T-cell (primary cell): ENCODE results near the gene DNAAF8. TPM values are rescaled to one million over a fixed set of nuclear protein-coding genes. Genes with fewer than 3 reads are reported as not detected.

Source experiments
- ATAC-seq, 4 experiments: fragments of 200-7000 bp in 3 of 4; fragments of 150-1000 bp in 1 of 4; cut with Tn5 transposase; replicated peaks in 1 of 4; 1 replicate in 3 of 4; 2 replicates in 1 of 4; pipeline ENCODE4 v1.10.0; 2021; ENCODE audit warnings: moderate library complexity in 3 of 4, mild to moderate bottlenecking in 2 of 4, moderate number of reproducible peaks in 1 of 4
- CTCF ChIA-PET, 2 donors: fragments of 300-600 bp; sonication (Branson Sonifier 250); formaldehyde crosslinking; loops; one replicate each; lab custom pipeline; 2022; ENCODE audit warnings: antibody characterized with exemption in 2 of 2; lab: Charles Lee
- POLR2A ChIA-PET, 2 donors: fragments of 300-600 bp; sonication (Branson Sonifier 250); formaldehyde crosslinking; loops; one replicate each; lab custom pipeline; 2022; ENCODE audit warnings: antibody characterized with exemption in 2 of 2; lab: Charles Lee
- DNase-seq, 35 experiments: peaks; one replicate each; pipeline versions ENCODE4 v3.0.0 to v3.0.0-alpha.2; 2013 to 2023
- H3K27ac ChIP-seq: one replicate; pipeline ENCODE4 v1.5.1; 2013; ENCODE audit warnings: low read length
- H3K27me3 ChIP-seq, 2 experiments: replicated peaks in 1 of 2; 1 replicate in 1 of 2; 2 replicates in 1 of 2; pipeline versions ENCODE4 v1.6.1 to v1.7.0; 2013; ENCODE audit warnings: low read length in 1 of 2, mixed read lengths in 1 of 2; ENCODE audit not compliant: control insufficient read depth in 2 of 2, insufficient read depth in 2 of 2; ENCODE audit errors: extremely low read depth in 1 of 2
- H3K36me3 ChIP-seq, 2 donors: 1 replicate in 1 of 2; 2 replicates in 1 of 2; pipeline versions ENCODE4 v1.6.1 to v1.7.0; 2013; ENCODE audit warnings: low read length in 1 of 2; ENCODE audit not compliant: control insufficient read depth in 2 of 2, insufficient read depth in 1 of 2; ENCODE audit errors: extremely low read depth in 1 of 2
- H3K4me1 ChIP-seq, 2 experiments: 1 replicate in 1 of 2; 2 replicates in 1 of 2; pipeline versions ENCODE4 v1.6.1 to v1.7.0; 2013; ENCODE audit warnings: low read length in 2 of 2, mixed read lengths in 1 of 2; ENCODE audit not compliant: insufficient read depth in 2 of 2, control insufficient read depth in 1 of 2; ENCODE audit errors: extremely low read depth in 1 of 2
- H3K4me3 ChIP-seq, 2 donors: 1 replicate in 1 of 2; 2 replicates in 1 of 2; pipeline versions ENCODE4 v1.5.1 to v1.7.0; 2013; ENCODE audit warnings: mild to moderate bottlenecking in 2 of 2, low read length in 1 of 2, moderate library complexity in 1 of 2; ENCODE audit not compliant: control insufficient read depth in 1 of 2; ENCODE audit errors: extremely low read depth in 1 of 2
- H3K9me3 ChIP-seq: 2 replicates; pipeline ENCODE4 v1.7.0; 2013
- H3K27ac Mint-ChIP-seq, 2 donors: one replicate each; pipeline ENCODE4 v1.8.0; 2020 to 2021; ENCODE audit warnings: mild to moderate bottlenecking in 2 of 2, mixed read lengths in 2 of 2
- H3K27me3 Mint-ChIP-seq, 2 donors: one replicate each; pipeline ENCODE4 v1.8.0; 2021 to 2022; ENCODE audit warnings: mixed read lengths in 2 of 2
- H3K36me3 Mint-ChIP-seq: one replicate; pipeline ENCODE4 v1.8.0; 2021; ENCODE audit warnings: mixed read lengths
- H3K4me1 Mint-ChIP-seq, 3 donors: one replicate each; pipeline ENCODE4 v1.8.0; 2020 to 2022; ENCODE audit warnings: mixed read lengths in 3 of 3, mild to moderate bottlenecking in 1 of 3
- H3K4me3 Mint-ChIP-seq, 3 donors: one replicate each; pipeline ENCODE4 v1.8.0; 2020 to 2022; ENCODE audit warnings: mild to moderate bottlenecking in 3 of 3, mixed read lengths in 3 of 3, moderate library complexity in 3 of 3
- H3K9me3 Mint-ChIP-seq, 3 donors: one replicate each; pipeline ENCODE4 v1.8.0; 2020 to 2022; ENCODE audit warnings: mixed read lengths in 3 of 3
- WGBS: methylation state at CpG from one replicate; pipeline ENCODE4 v1.1.5; 2013; ENCODE audit warnings: missing lambda C conversion rate; ENCODE audit not compliant: insufficient coverage; 5-methylcytosine and 5-hydroxymethylcytosine counted together
- total RNA-seq, 35 experiments: library from RNA in 6 of 35; stranded (reverse) in 6 of 35; fragments of 120-200 nt in 1 of 35; gene quantifications; one replicate each; pipeline versions ENCODE4 v1.2.1 to v1.2.4 and lab custom pipeline; 2013 to 2026

Gene DNAAF8
- total RNA-seq, 5 donors from 2014 or later (not counting 1 experiment from before 2014, with no cell fraction given), result 0.13 to 0.70 (median 0.34) TPM; not detected in 1

DNA sequence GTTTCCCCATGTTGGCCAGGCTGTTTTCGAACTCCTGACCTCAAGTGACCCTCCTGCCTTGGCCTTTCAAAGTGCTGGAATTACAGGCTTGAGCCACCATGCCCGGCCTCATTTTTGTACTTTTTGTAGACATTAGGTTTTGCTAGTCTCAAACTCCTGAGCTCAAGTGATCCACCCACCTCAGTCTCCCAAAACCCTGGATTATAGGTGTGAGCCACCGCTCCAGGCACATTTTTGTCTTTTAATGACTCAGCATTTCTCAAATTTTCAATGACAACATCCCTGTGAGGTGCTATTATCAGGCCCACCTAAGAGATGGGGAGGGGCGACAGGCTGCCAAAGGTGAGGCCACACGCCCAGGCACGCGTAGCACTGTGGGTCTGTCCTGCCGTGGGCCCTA is 52.7 kb downstream of the DNAAF8 start:
- CTCF ChIA-PET, result no interaction called here
- Histone ChIP-seq H3K27ac (no peak overlapping the region), H3K4me3 (no peak overlapping the region), H3K9me3 (no peaks in the 10 kb centered on the region), H3K4me1 (no peaks in the 10 kb centered on the region), H3K36me3 (no peaks in the 10 kb centered on the region), H3K27me3 (peaks cover 0 to 9% of the 10 kb centered on the region in 2 experiments)
- Mint-ChIP-seq H3K4me3 (no peak overlapping the region), H3K4me1 (no peaks in the 10 kb centered on the region), H3K27me3 (peaks cover 0 to 2% of the 10 kb centered on the region in 2 donors), H3K27ac (no peak overlapping the region), H3K9me3 (no peaks in the 10 kb centered on the region), H3K36me3 (no peaks in the 10 kb centered on the region)
- POLR2A ChIA-PET, result no interaction called here
- WGBS, result 84% methylated on average over 2 of the region's 8 CpGs
- DNase-seq (no peak), ATAC-seq (no peak)

GRCh38 chr16:4787627-4788482 is 53.5 kb downstream of the DNAAF8 start, which contains the start of gene SEPTIN12:
TSS of gene SEPTIN12 (minus strand) at chr16:4788345. CDS start at chr16:4787645, 700 bp downstream.
- Histone ChIP-seq H3K4me1 (no peaks in the 10 kb centered on the region), H3K36me3 (no peaks in the 10 kb centered on the region), H3K27me3 (peaks cover 0 to 9% of the 10 kb centered on the region in 2 experiments), H3K27ac (no peak within 1 kb of the TSS), H3K9me3 (no peaks in the 10 kb centered on the region), H3K4me3 (no peak within 1 kb of the TSS)
- ChIA-PET POLR2A (no interaction called here), CTCF (no interaction called here)
- 84% methylated on average over 8 of the region's 14 CpGs for WGBS
- H3K4me3 Mint-ChIP-seq, result no peak within 1 kb of the TSS
- no peaks in the 10 kb centered on the region for H3K36me3 Mint-ChIP-seq
- ATAC-seq (no peak), DNase-seq (no peak)
- no peaks in the 10 kb centered on the region for H3K4me1 Mint-ChIP-seq
- H3K27ac Mint-ChIP-seq, result peak within 1 kb of the TSS in 1 of 2 donors; percentile 8
- H3K27me3 Mint-ChIP-seq, result peaks cover 0 to 2% of the 10 kb centered on the region in 2 donors
- H3K9me3 Mint-ChIP-seq, result no peaks in the 10 kb centered on the region

DNA sequence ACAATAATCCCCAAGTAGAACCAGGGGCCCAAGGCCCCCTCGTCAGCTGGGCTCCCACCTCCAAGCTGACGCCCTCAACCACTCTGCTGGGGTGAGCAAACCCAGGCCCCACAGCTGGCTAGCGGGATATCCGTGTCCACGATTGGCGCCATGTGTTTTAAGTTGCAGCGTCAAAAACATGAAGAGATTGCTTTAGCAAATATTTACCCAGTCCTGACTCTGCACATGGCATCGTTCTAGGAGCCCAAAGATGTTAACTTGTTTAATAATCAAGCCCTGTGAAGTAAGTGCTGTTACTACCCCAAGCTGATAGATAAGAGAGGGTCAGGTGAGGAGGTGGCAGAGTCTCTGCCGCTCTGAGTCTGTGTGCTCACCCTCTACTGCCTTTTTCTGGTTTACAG is 54.2 kb downstream of the DNAAF8 start:
- Histone ChIP-seq H3K9me3 (no peaks in the 10 kb centered on the region), H3K4me3 (no peak overlapping the region), H3K4me1 (no peaks in the 10 kb centered on the region), H3K36me3 (no peaks in the 10 kb centered on the region), H3K27ac (no peak overlapping the region), H3K27me3 (peaks cover 0 to 9% of the 10 kb centered on the region in 2 experiments)
- Mint-ChIP-seq H3K9me3 (no peaks in the 10 kb centered on the region), H3K27me3 (peaks cover 0 to 2% of the 10 kb centered on the region in 2 donors), H3K27ac (no peak overlapping the region), H3K4me1 (no peaks in the 10 kb centered on the region), H3K4me3 (no peak overlapping the region), H3K36me3 (no peaks in the 10 kb centered on the region)
- no peak for ATAC-seq
- ChIA-PET POLR2A (interaction anchor here in 1 of 2 donors (0.7 kb wide), 1 partner anchor 78 kb away, joined by 3 read pairs; no protein-coding TSS in a partner anchor), CTCF (no interaction called here)
- no peak for DNase-seq
- 64% methylated on average over 2 of the region's 9 CpGs for WGBS

GRCh38 chr16:4788910-4789309 is 54.6 kb downstream of the DNAAF8 start:
- 100% methylated on average over 1 of the region's 7 CpGs for WGBS

GRCh38 chr16:4790261-4790660 is 55.9 kb downstream of the DNAAF8 start:
- no peak overlapping the region for H3K4me3 ChIP-seq
- POLR2A ChIA-PET, result no interaction called here
- no peak overlapping the region for H3K27ac Mint-ChIP-seq
- DNase-seq (no peak), ATAC-seq (no peak)
- H3K4me3 Mint-ChIP-seq, result no peak overlapping the region
- no peaks in the 10 kb centered on the region for H3K9me3 ChIP-seq
- no peaks in the 10 kb centered on the region for H3K9me3 Mint-ChIP-seq
- peaks cover 0 to 6% of the 10 kb centered on the region in 2 experiments for H3K27me3 ChIP-seq
- CTCF ChIA-PET, result no interaction called here
- no peaks in the 10 kb centered on the region for H3K27me3 Mint-ChIP-seq
- no peaks in the 10 kb centered on the region for H3K36me3 Mint-ChIP-seq
- no peaks in the 10 kb centered on the region for H3K4me1 Mint-ChIP-seq
- no peak overlapping the region for H3K27ac ChIP-seq
- WGBS, result 81% methylated on average over 6 of the region's 10 CpGs
- H3K36me3 ChIP-seq, result no peaks in the 10 kb centered on the region
- H3K4me1 ChIP-seq, result no peaks in the 10 kb centered on the region

More at GRCh38 chr16:4788910-4789309, 54.6 kb downstream of the DNAAF8 start:
- DNase-seq (no peak), ATAC-seq (peak in 1 of 4 experiments; percentile 42)
- CTCF ChIA-PET, result interaction anchor here in 1 of 2 donors (0.6 kb wide), 1 partner anchor 302 kb away, joined by 4 read pairs; no protein-coding TSS in a partner anchor
- Histone ChIP-seq H3K27me3 (peaks cover 0 to 7% of the 10 kb centered on the region in 2 experiments), H3K27ac (no peak overlapping the region), H3K4me1 (no peaks in the 10 kb centered on the region), H3K36me3 (no peaks in the 10 kb centered on the region), H3K4me3 (no peak overlapping the region), H3K9me3 (no peaks in the 10 kb centered on the region)
- H3K27ac Mint-ChIP-seq, result no peak overlapping the region
- no peaks in the 10 kb centered on the region for H3K4me1 Mint-ChIP-seq
- no peak overlapping the region for H3K4me3 Mint-ChIP-seq
- H3K27me3 Mint-ChIP-seq, result peaks cover 0 to 2% of the 10 kb centered on the region in 2 donors
- POLR2A ChIA-PET, result interaction anchor here in 1 of 2 donors (0.7 kb wide), 1 partner anchor 78 kb away, joined by 3 read pairs; no protein-coding TSS in a partner anchor
- no peaks in the 10 kb centered on the region for H3K9me3 Mint-ChIP-seq
- no peaks in the 10 kb centered on the region for H3K36me3 Mint-ChIP-seq

- Mint-ChIP-seq H3K4me1 (no peaks in the 10 kb centered on the region), H3K27me3 (no peaks in the 10 kb centered on the region), H3K9me3 (no peaks in the 10 kb centered on the region), H3K4me3 (no peak overlapping the region), H3K27ac (no peak overlapping the region), H3K36me3 (no peaks in the 10 kb centered on the region)
- Histone ChIP-seq H3K27ac (no peak overlapping the region), H3K9me3 (no peaks in the 10 kb centered on the region), H3K36me3 (no peaks in the 10 kb centered on the region), H3K27me3 (peaks cover 0 to 6% of the 10 kb centered on the region in 2 experiments), H3K4me3 (no peak overlapping the region), H3K4me1 (no peaks in the 10 kb centered on the region)
- WGBS, result 75% methylated on average over 4 of the region's 10 CpGs
- POLR2A ChIA-PET, result no interaction called here
- DNase-seq, result no peak
- ATAC-seq, result no peak
- CTCF ChIA-PET, result no interaction called here
Observed at GRCh38 chr16:4790871-4791270, 56.5 kb downstream of the DNAAF8 start.
